ENCODE measurements around the gene PGAP2. TPM values are rescaled to one million over a fixed set of nuclear protein-coding genes. Genes with fewer than 3 reads are reported as not detected.
"Not testable (repeated sequence)": the region's sequence is repeated elsewhere in the genome, so short reads cannot be mapped to it uniquely, and the experiment has no call there.

PGAP2 gene
- total RNA-seq, 1 donor from 2014 or later = 32.5 TPM

DNA sequence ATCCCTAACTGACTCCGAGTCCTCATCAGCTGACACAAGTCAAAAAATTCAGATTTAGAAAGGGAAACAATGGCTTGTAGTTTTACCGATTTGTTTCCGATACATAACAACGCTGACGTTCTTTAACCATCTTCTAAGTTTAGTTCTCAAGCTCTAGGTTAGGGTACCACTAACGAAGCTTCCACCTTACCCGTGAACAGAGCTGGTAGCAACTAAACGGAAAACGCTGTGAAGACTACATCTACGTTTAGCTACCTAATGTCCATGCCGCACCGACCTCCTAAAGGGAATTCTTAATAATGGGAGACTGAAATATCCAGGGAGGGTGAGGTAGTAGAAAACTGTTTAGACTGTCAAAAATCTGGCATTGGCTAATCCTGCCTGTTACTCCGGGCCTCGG, 12.0 kb upstream of the PGAP2 start:
- H3K36me3 Mint-ChIP-seq (ENCODE audit: low read depth) = peaks cover 47% of the 10 kb centered on the region
- peak; percentile 62 for DNase-seq
- H3K9me3 Mint-ChIP-seq = no peaks in the 10 kb centered on the region
- H3K4me1 Mint-ChIP-seq = peaks cover 36% of the 10 kb centered on the region
- H3K27me3 Mint-ChIP-seq = no peaks in the 10 kb centered on the region
- intact Hi-C loops (cut with micrococcal nuclease) = loop anchor here (5.0 kb wide), 1 partner anchor 1394 kb away; the partner anchor contains the start of gene TSSC4
- peak overlapping the region; percentile 99 for H3K4me3 Mint-ChIP-seq
- H3K27ac Mint-ChIP-seq = peak overlapping the region; percentile 99

DNA sequence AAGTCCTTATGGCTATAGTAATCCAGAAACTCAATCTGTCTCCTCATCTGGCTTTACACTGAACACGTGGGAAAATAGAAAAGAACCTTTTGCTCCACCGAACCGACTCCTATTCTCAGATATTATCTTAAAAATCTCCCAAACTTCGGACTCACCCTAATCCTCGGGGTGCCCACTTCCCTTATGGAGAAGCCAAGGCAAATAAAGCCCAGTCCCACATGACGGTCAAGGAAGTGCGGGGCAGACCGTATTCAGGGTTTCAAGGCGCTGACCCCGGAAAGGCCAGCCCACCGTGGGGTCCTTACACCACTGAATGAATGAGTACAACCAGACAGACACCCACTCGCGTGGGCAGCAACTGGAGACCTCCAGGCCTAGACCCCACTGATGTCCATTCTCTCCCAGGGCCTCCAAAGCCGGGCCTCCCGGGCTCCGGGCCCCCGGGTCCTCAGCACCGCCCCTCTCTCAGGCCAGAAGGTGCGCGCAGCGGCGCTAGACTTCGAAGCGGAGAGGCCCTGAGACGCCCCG, 11.5 kb upstream of the PGAP2 start:
- Mint-ChIP-seq H3K27ac (peak overlapping the region; percentile 99), H3K36me3 (ENCODE audit: low read depth) (peaks cover 46% of the 10 kb centered on the region), H3K4me3 (peak overlapping the region; percentile 99), H3K27me3 (no peaks in the 10 kb centered on the region), H3K4me1 (peaks cover 36% of the 10 kb centered on the region), H3K9me3 (no peaks in the 10 kb centered on the region)
- DNase-seq = no peak
- intact Hi-C loops (cut with micrococcal nuclease) = loop anchor here (1.0 to 5.0 kb wide), 6 partner anchors 11 to 1395 kb away; partner anchors contain the start of genes PGAP2, RRM1 and TSSC4

DNA sequence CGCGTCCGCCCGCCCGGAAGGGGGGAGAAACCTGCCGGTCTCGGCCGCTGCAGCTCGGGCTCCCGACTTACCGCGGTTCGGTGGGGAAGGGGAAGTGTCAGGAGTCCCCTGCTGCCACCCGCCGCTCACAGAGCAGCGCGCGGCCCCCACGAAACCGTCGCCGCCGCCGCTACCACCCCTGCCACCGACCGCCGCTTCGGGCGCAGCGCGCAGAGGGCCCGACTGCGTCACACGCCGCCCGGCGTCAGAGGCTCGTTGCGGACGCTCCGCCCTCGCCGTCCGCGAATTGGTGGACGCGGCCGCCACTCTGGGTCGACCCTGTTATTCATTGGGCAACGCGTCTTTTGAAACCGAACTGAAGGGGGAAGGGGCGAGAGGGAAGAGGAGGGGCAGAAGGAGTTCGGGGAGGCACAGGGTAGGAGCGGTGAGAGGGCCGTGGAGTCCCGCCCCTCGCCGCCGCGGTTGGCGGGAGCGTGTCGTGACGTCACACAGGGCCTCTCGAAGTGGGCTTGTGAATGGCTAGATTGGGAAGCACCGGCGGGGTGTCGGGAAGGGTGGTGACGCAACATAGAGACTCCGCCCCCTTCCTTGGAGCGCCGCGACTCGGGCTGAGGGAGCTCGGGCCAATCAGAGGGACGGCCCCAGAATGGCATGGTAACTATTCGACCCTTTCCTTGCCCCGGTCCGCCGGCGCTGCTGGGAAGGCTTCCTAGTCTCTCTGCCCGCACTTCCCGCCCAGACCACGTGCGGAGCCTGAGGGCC, 10.8 kb upstream of the PGAP2 start, which contains the start of gene NUP98:
Gene NUP98, minus strand, starts transcription at position 226 of the 762 bp plus-strand sequence. CDS start 15,437 bp downstream, outside the sequence.
- peak within 1 kb of the TSS; percentile 99 for H3K27ac Mint-ChIP-seq
- H3K36me3 Mint-ChIP-seq (ENCODE audit: low read depth) = peaks cover 44% of the 10 kb centered on the region
- H3K4me3 Mint-ChIP-seq = peak within 1 kb of the TSS; percentile 99
- intact Hi-C loops (cut with micrococcal nuclease) = loop anchor here (1.0 to 5.0 kb wide), 6 partner anchors 11 to 1395 kb away; partner anchors contain the start of genes PGAP2, RRM1 and TSSC4
- peaks cover 35% of the 10 kb centered on the region for H3K4me1 Mint-ChIP-seq
- no peaks in the 10 kb centered on the region for H3K9me3 Mint-ChIP-seq
- H3K27me3 Mint-ChIP-seq = no peaks in the 10 kb centered on the region
- DNase-seq = peak; percentile 100

DNA sequence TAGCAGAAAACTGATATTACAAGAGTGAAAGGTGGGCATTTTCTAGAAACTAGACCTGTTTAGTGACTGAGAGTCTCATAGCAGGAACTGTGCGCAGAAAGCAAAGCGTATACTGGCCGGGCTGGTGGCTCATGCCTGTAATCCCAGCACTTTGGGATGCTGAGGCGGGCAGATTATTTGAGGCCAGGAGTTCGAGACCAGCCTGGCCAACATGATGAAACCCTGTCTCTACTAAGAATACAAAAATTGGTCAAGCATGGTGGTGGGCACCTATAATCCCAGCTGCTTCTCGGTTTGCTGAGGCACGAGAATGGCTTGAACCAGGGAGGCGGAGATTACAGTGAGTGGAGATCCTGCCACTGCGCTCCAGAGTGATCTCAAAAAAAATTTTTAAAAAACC, 9.2 kb upstream of the PGAP2 start:
- Mint-ChIP-seq H3K27me3 (no peaks in the 10 kb centered on the region), H3K4me1 (peaks cover 33% of the 10 kb centered on the region), H3K36me3 (ENCODE audit: low read depth) (peaks cover 31% of the 10 kb centered on the region), H3K27ac (no peak overlapping the region), H3K4me3 (peak overlapping the region; percentile 99), H3K9me3 (no peaks in the 10 kb centered on the region)
- intact Hi-C loops (cut with micrococcal nuclease) = loop anchor here (5.0 kb wide), 1 partner anchor 1397 kb away; the partner anchor contains the start of gene TSSC4
- no peak for DNase-seq

- DNase-seq = no peak
- peaks cover 27% of the 10 kb centered on the region for H3K4me1 Mint-ChIP-seq
- H3K36me3 Mint-ChIP-seq (ENCODE audit: low read depth) = peaks cover 24% of the 10 kb centered on the region
- H3K4me3 Mint-ChIP-seq = no peak overlapping the region
- no peaks in the 10 kb centered on the region for H3K27me3 Mint-ChIP-seq
- no peaks in the 10 kb centered on the region for H3K9me3 Mint-ChIP-seq
- intact Hi-C loops (cut with micrococcal nuclease) = loop anchor here (5.0 kb wide), 1 partner anchor 1398 kb away; the partner anchor contains the start of gene TSSC4
- peak overlapping the region; percentile 6 for H3K27ac Mint-ChIP-seq
Measured at GRCh38 chr11:3799873-3800272, 8.5 kb upstream of the PGAP2 start.

GRCh38 chr11:3802011-3802790, 6.2 kb upstream of the PGAP2 start:
- no peak overlapping the region for H3K4me3 Mint-ChIP-seq
- H3K9me3 Mint-ChIP-seq = no peaks in the 10 kb centered on the region
- intact Hi-C loops (cut with micrococcal nuclease) = no loop called here
- no peaks in the 10 kb centered on the region for H3K27me3 Mint-ChIP-seq
- peaks cover 12% of the 10 kb centered on the region for H3K4me1 Mint-ChIP-seq
- no peak overlapping the region for H3K27ac Mint-ChIP-seq
- H3K36me3 Mint-ChIP-seq (ENCODE audit: low read depth) = peaks cover 7% of the 10 kb centered on the region
- DNase-seq = no peak

GRCh38 chr11:3803726-3804495, 4.4 kb upstream of the PGAP2 start:
- Mint-ChIP-seq H3K27me3 (no peaks in the 10 kb centered on the region), H3K4me1 (peaks cover 17% of the 10 kb centered on the region), H3K36me3 (ENCODE audit: low read depth) (peaks cover 5% of the 10 kb centered on the region), H3K9me3 (no peaks in the 10 kb centered on the region), H3K4me3 (no peak overlapping the region), H3K27ac (no peak overlapping the region)
- no peak for DNase-seq
- intact Hi-C loops (cut with micrococcal nuclease) = no loop called here

DNA sequence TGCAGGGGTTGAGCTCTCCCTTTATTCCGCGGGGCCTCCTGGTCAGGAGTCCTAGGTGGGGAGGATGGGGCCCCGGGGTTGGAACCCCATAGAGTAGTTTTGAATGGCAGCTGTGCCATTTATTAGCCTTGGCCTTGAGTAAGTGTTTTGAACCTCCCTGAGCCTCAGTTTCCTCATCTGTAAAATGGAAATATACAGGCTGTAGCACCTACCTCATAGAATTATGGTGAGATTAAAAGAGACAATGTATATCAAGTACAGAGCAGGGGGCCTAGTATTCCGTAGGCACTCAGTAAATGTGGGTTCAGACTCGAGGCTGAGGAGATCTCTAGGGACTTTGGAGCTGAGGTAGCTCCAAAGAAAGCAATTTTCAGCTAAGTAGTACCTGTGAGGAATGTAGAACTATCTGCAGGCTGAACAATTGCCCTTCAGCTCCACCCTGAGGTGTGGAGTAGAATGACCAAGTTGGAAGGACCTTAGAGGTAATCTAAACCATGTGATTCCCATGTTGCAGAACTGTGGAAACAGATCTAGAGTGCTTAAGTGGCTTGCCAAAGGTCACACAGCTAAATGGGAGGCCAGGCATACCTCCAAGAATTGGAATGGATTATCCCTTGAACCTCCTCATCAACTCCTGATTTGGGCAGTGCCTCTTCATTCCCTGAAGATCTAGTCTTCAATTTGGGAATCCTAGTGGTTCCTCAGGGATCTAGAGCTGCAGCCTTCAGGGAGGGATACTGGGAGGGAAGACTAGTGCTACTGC, 682 bp downstream of the PGAP2 start:
- intact Hi-C loops (cut with micrococcal nuclease) = loop anchor here (1.0 to 5.0 kb wide), 3 partner anchors 12 to 67 kb away; partner anchors contain the start of gene NUP98
- peak; percentile 87 for DNase-seq
- Mint-ChIP-seq H3K36me3 (ENCODE audit: low read depth) (peaks cover 2% of the 10 kb centered on the region), H3K27ac (peak overlapping the region; percentile 60), H3K9me3 (no peaks in the 10 kb centered on the region), H3K27me3 (no peaks in the 10 kb centered on the region), H3K4me1 (peaks cover 17% of the 10 kb centered on the region), H3K4me3 (peak overlapping the region; percentile 99)

DNA sequence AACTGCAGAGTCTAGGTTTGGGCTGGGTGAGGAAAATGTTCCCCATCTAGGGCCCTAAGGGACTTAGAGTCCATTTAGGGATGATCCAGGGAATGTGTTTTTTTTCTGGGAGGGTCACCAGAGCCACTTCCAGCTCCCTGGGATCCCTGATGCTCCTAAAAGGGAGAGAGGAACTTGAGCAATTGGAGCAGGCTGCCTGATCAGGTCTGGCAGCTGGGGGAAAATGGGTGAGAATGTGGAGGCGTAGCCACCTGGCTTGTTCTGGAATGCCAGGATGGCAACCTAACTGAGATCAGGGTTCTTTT, 1.2 kb downstream of the PGAP2 start:
- Mint-ChIP-seq H3K4me1 (peaks cover 15% of the 10 kb centered on the region), H3K9me3 (no peaks in the 10 kb centered on the region), H3K27me3 (no peaks in the 10 kb centered on the region), H3K36me3 (ENCODE audit: low read depth) (peaks cover 2% of the 10 kb centered on the region), H3K4me3 (no peak overlapping the region), H3K27ac (no peak overlapping the region)
- no peak for DNase-seq
- intact Hi-C loops (cut with micrococcal nuclease) = loop anchor here (5.0 kb wide), 1 partner anchor 67 kb away; no protein-coding TSS in a partner anchor

DNA sequence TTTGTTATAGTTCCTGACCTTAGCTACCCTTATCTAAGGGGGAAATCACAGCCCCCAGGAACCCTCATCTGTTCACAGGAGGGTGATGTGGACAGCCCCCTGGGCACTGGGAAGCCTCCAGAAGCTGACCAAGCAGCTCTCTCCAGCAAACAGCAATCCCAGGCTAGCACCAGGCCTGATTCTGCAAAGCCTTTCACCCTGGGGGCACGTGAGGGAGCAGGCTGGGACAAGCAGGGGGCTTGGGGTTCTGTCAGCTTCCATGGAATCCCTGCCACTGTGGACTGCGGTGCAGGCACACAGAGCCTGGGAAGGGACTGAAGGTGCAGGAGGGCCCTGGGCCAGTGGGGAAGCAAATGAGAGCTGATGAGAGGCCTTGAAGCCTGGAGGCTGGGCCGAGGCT, 2.1 kb downstream of the PGAP2 start:
- intact Hi-C loops (cut with micrococcal nuclease) = no loop called here
- H3K9me3 Mint-ChIP-seq = no peaks in the 10 kb centered on the region
- no peak overlapping the region for H3K27ac Mint-ChIP-seq
- peaks cover 2% of the 10 kb centered on the region for H3K36me3 Mint-ChIP-seq (ENCODE audit: low read depth)
- H3K4me1 Mint-ChIP-seq = peaks cover 15% of the 10 kb centered on the region
- H3K27me3 Mint-ChIP-seq = no peaks in the 10 kb centered on the region
- H3K4me3 Mint-ChIP-seq = no peak overlapping the region
- no peak for DNase-seq

- Mint-ChIP-seq H3K27ac (no peak overlapping the region), H3K9me3 (no peaks in the 10 kb centered on the region), H3K27me3 (no peaks in the 10 kb centered on the region), H3K36me3 (ENCODE audit: low read depth) (peaks cover 2% of the 10 kb centered on the region), H3K4me1 (peaks cover 15% of the 10 kb centered on the region), H3K4me3 (no peak overlapping the region)
- intact Hi-C loops (cut with micrococcal nuclease) = no loop called here
- DNase-seq = no peak
Measured at GRCh38 chr11:3810951-3811350, 2.6 kb downstream of the PGAP2 start.

DNA sequence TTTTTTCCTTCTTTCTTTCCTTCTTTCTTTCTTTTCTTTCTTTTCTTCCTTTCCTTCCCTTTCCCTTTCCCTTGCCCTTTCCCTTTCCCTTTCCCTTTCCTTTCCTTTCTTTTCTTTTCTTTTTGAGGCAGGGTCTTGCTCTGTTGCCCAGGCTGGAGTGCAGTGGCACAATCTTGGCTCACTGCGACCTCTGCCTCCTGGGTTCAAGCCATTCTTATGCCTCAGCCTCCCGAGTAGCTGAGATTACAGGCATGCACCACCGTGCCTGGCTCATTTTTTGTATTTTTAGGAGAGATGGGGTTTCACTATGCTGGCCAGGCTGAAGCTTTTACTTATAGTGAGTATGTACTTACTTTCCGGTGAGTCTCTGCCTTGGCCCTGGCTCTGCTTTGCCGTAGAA, 6.5 kb downstream of the PGAP2 start:
- H3K27ac Mint-ChIP-seq; H3K27me3 Mint-ChIP-seq; H3K4me3 Mint-ChIP-seq; H3K36me3 Mint-ChIP-seq (ENCODE audit: low read depth); DNase-seq; intact Hi-C loops (cut with micrococcal nuclease); H3K9me3 Mint-ChIP-seq; H3K4me1 Mint-ChIP-seq: not testable (repeated sequence)

GRCh38 chr11:3815845-3816244, 7.5 kb downstream of the PGAP2 start:
- Mint-ChIP-seq H3K4me3 (no peak overlapping the region), H3K27ac (no peak overlapping the region), H3K36me3 (ENCODE audit: low read depth) (peaks cover 7% of the 10 kb centered on the region), H3K27me3 (no peaks in the 10 kb centered on the region), H3K9me3 (no peaks in the 10 kb centered on the region), H3K4me1 (no peaks in the 10 kb centered on the region)
- intact Hi-C loops (cut with micrococcal nuclease) = no loop called here
- DNase-seq = no peak

Measured in activated CD4-positive, alpha-beta T cell treated with anti-CD3 and anti-CD28 coated beads, Interleukin-2, amount 10 ng/mL, durations not matched to agents 24 days and 14 days (primary cell).